CD4-positive, CD25-positive, alpha-beta regulatory T cell (primary cell): ENCODE data around the gene PPP2R5C. TPM values are rescaled to one million over a fixed set of nuclear protein-coding genes. Genes with fewer than 3 reads are reported as not detected.
A peak's percentile ranks its signal among the peaks of the same experiment; 100 is the strongest.

Source experiments
- ATAC-seq, 2 donors: fragments of 150-1000 bp; cut with Tn5 transposase; one replicate each; pipeline ENCODE4 v1.10.0; 2021; ENCODE audit warnings: low read depth in 2 of 2, moderate number of reproducible peaks in 2 of 2, moderate library complexity in 1 of 2
- DNase-seq, 3 donors: peaks; one replicate each; pipeline versions ENCODE4 v3.0.0 to v3.0.0-alpha.2; 2012 to 2022; ENCODE audit warnings: mixed read lengths in 1 of 3
- H3K27ac ChIP-seq: one replicate; pipeline ENCODE4 v1.7.0; 2013; ENCODE audit warnings: mild to moderate bottlenecking, low read length; ENCODE audit not compliant: insufficient read depth, poor library complexity, severe bottlenecking
- H3K27me3 ChIP-seq: one replicate; pipeline ENCODE4 v1.7.0; 2013; ENCODE audit warnings: low read length; ENCODE audit not compliant: control insufficient read depth, insufficient read depth
- H3K36me3 ChIP-seq: one replicate; pipeline ENCODE4 v1.7.0; 2013; ENCODE audit warnings: mild to moderate bottlenecking, low read length, moderate library complexity; ENCODE audit not compliant: control insufficient read depth, insufficient read depth
- H3K4me1 ChIP-seq: 2 replicates; pipeline ENCODE4 v1.7.0; 2013; ENCODE audit warnings: mild to moderate bottlenecking, low read length; ENCODE audit not compliant: insufficient read depth, control insufficient read depth, poor library complexity, severe bottlenecking
- H3K4me3 ChIP-seq: one replicate; pipeline ENCODE4 v1.7.0; 2013; ENCODE audit warnings: low read depth, mild to moderate bottlenecking, low read length, moderate library complexity
- H3K9me3 ChIP-seq, 2 experiments: 1 replicate in 1 of 2; 2 replicates in 1 of 2; pipeline ENCODE4 v1.7.0; 2013; ENCODE audit warnings: low read length in 2 of 2, mild to moderate bottlenecking in 1 of 2, moderate library complexity in 1 of 2; ENCODE audit not compliant: control insufficient read depth in 2 of 2
- H3K27ac Mint-ChIP-seq, 3 donors: one replicate each; pipeline ENCODE4 v1.8.0; 2020 to 2022; ENCODE audit warnings: mild to moderate bottlenecking in 3 of 3, mixed read lengths in 3 of 3, moderate library complexity in 2 of 3
- H3K27me3 Mint-ChIP-seq: one replicate; pipeline ENCODE4 v1.8.0; 2022; ENCODE audit warnings: mild to moderate bottlenecking, mixed read lengths
- H3K36me3 Mint-ChIP-seq: one replicate; pipeline ENCODE4 v1.8.0; 2020; ENCODE audit warnings: mixed read lengths
- H3K4me1 Mint-ChIP-seq, 4 donors: one replicate each; pipeline ENCODE4 v1.8.0; 2020 to 2022; ENCODE audit warnings: mixed read lengths in 4 of 4, mild to moderate bottlenecking in 1 of 4
- H3K4me3 Mint-ChIP-seq, 4 donors: one replicate each; pipeline ENCODE4 v1.8.0; 2020 to 2022; ENCODE audit warnings: mild to moderate bottlenecking in 4 of 4, mixed read lengths in 4 of 4, moderate library complexity in 3 of 4
- H3K9me3 Mint-ChIP-seq, 7 donors: one replicate each; pipeline ENCODE4 v1.8.0; 2020 to 2022; ENCODE audit warnings: mixed read lengths in 7 of 7, mild to moderate bottlenecking in 3 of 7, moderate library complexity in 2 of 7
- polyA plus RNA-seq, 4 donors: library from polyadenylated mRNA; unstranded; fragments of 300-500 nt; fragmentation: Illumina TruSeq; gene quantifications; one replicate each; pipeline ENCODE4 v1.2.3, GENCODE V29; 2021
- total RNA-seq: library from RNA; stranded (reverse); gene quantifications from one replicate; pipeline ENCODE4 v1.2.3, GENCODE V29; 2022

The PPP2R5C gene
- total and polyA plus RNA-seq, 5 donors from 2014 or later: 244 to 650 (median 282) TPM

DNA sequence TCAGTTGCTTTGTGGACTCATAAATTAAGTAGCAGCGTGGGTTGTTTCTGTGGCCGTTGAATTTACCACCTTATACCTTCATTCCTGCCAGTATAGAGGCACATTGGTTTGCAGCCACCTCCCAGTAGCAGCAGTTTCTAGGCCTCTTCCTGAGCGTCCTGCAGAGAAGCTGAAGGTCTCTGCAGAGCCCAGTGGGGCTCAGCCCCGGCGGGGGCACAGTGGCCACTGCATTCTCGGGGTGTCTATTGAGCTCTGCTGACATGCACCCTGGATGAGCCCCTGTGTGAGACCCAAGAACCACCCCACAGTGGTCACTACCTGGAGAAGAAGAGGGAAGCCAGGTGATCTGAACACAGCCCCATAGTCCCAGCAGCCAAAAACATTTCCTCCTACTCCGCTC is 145.1 kb downstream of the PPP2R5C start:
- ATAC-seq (no peak), DNase-seq (no peak)
- no peak overlapping the region for H3K4me3 ChIP-seq
- no peaks in the 10 kb centered on the region for H3K27me3 Mint-ChIP-seq
- no peaks in the 10 kb centered on the region for H3K27me3 ChIP-seq
- no peaks in the 10 kb centered on the region for H3K4me1 ChIP-seq
- peaks cover 45% of the 10 kb centered on the region for H3K36me3 Mint-ChIP-seq
- H3K36me3 ChIP-seq: peaks cover 94% of the 10 kb centered on the region
- H3K9me3 ChIP-seq: no peaks in the 10 kb centered on the region
- H3K9me3 Mint-ChIP-seq: no peaks in the 10 kb centered on the region
- H3K4me3 Mint-ChIP-seq: no peak overlapping the region
- H3K4me1 Mint-ChIP-seq: peaks cover 0 to 8% (median 2%) of the 10 kb centered on the region in 4 donors
- no peak overlapping the region for H3K27ac Mint-ChIP-seq
- no peak overlapping the region for H3K27ac ChIP-seq

GRCh38 chr14:101907619-101908018 is 146.1 kb downstream of the PPP2R5C start:
- H3K4me1 Mint-ChIP-seq: peaks cover 0 to 8% (median 2%) of the 10 kb centered on the region in 4 donors
- H3K27me3 Mint-ChIP-seq: no peaks in the 10 kb centered on the region
- Histone ChIP-seq H3K9me3 (no peaks in the 10 kb centered on the region), H3K4me1 (no peaks in the 10 kb centered on the region), H3K36me3 (peaks cover 94% of the 10 kb centered on the region), H3K27ac (no peak overlapping the region), H3K4me3 (no peak overlapping the region), H3K27me3 (no peaks in the 10 kb centered on the region)
- no peak overlapping the region for H3K27ac Mint-ChIP-seq
- H3K4me3 Mint-ChIP-seq: no peak overlapping the region
- no peaks in the 10 kb centered on the region for H3K9me3 Mint-ChIP-seq
- peaks cover 47% of the 10 kb centered on the region for H3K36me3 Mint-ChIP-seq
- ATAC-seq: no peak
- no peak for DNase-seq

DNA sequence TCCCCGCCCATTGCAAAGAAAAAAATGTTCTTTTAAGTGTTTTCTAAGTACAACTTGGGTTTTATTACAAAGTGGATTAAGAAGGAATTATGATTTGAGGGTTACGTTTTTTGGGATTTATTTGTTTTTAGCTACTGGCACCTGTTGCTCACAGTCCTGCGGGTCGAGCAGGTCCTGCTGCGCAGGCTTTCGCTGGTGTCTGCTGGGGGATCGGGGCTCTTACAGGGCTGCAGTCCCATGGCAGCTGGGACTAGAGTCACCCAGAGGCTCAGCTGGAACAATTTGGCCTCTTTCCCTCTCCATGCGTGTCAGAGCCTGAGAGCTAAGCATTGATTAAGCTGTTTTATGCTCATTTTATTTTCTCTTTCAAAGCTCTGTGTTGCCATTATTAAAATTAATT is 147.3 kb downstream of the PPP2R5C start:
- peak overlapping the region in 2 of 3 donors; percentile 22 to 26 for H3K27ac Mint-ChIP-seq
- Histone ChIP-seq H3K9me3 (no peaks in the 10 kb centered on the region), H3K4me3 (no peak overlapping the region), H3K27ac (no peak overlapping the region), H3K36me3 (peaks cover 95% of the 10 kb centered on the region), H3K27me3 (no peaks in the 10 kb centered on the region), H3K4me1 (no peaks in the 10 kb centered on the region)
- no peaks in the 10 kb centered on the region for H3K9me3 Mint-ChIP-seq
- peaks cover 52% of the 10 kb centered on the region for H3K36me3 Mint-ChIP-seq
- DNase-seq (no peak), ATAC-seq (no peak)
- peaks cover 0 to 8% (median 2%) of the 10 kb centered on the region in 4 donors for H3K4me1 Mint-ChIP-seq
- no peaks in the 10 kb centered on the region for H3K27me3 Mint-ChIP-seq
- no peak overlapping the region for H3K4me3 Mint-ChIP-seq

DNA sequence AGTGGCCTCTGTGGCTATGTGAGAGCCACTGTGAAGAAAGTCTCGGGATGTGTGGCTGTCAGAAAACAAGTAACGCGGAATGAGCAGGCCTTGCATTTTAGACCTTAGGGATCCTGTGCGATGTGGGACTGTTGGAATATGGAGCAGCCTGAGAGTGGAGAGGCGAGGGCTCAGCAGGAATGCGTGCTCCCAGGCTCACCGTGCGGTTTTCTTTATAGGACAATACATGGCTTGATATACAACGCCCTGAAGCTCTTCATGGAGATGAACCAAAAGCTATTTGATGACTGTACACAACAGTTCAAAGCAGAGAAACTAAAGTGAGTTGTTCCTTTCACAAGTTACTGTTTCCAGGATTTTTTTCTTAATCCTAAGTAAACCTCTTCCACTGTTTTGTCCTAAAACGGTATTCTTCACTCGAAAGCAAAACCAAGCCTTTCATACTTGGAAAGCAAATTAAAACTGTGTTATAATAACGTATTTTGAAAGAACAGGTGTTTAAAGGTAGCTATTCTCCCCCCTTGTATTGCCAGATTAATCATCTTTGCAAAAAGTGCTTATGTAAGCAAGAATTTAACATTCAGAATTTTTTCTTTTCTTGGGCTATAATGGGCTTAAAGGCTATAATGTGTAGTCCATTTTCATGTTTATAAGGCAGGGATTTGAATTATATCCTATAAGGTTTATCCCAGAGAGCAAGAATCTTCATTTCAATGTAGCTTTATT is 148.0 kb downstream of the PPP2R5C start:
- Histone ChIP-seq H3K4me1 (no peaks in the 10 kb centered on the region), H3K36me3 (peaks cover 96% of the 10 kb centered on the region), H3K4me3 (no peak overlapping the region), H3K27ac (no peak overlapping the region), H3K9me3 (no peaks in the 10 kb centered on the region), H3K27me3 (no peaks in the 10 kb centered on the region)
- Mint-ChIP-seq H3K9me3 (no peaks in the 10 kb centered on the region), H3K27me3 (no peaks in the 10 kb centered on the region), H3K36me3 (peaks cover 54% of the 10 kb centered on the region), H3K4me1 (peaks cover 0 to 9% (median 2%) of the 10 kb centered on the region in 4 donors), H3K27ac (peak overlapping the region; percentile 22 to 79 (median 48)), H3K4me3 (no peak overlapping the region)
- ATAC-seq (no peak), DNase-seq (no peak)

GRCh38 chr14:101912841-101913240 is 151.3 kb downstream of the PPP2R5C start:
- Histone ChIP-seq H3K4me1 (no peaks in the 10 kb centered on the region), H3K4me3 (no peak overlapping the region), H3K27ac (no peak overlapping the region), H3K27me3 (no peaks in the 10 kb centered on the region), H3K9me3 (no peaks in the 10 kb centered on the region), H3K36me3 (peaks cover 93% of the 10 kb centered on the region)
- H3K4me3 Mint-ChIP-seq: no peak overlapping the region
- no peak overlapping the region for H3K27ac Mint-ChIP-seq
- no peaks in the 10 kb centered on the region for H3K9me3 Mint-ChIP-seq
- H3K4me1 Mint-ChIP-seq: peaks cover 0 to 2% (median under 1%) of the 10 kb centered on the region in 4 donors
- no peaks in the 10 kb centered on the region for H3K27me3 Mint-ChIP-seq
- H3K36me3 Mint-ChIP-seq: peaks cover 53% of the 10 kb centered on the region
- no peak for DNase-seq
- ATAC-seq: no peak

GRCh38 chr14:101914083-101914482 is 152.6 kb downstream of the PPP2R5C start:
- ATAC-seq (no peak), DNase-seq (no peak)
- H3K36me3 Mint-ChIP-seq: peaks cover 47% of the 10 kb centered on the region
- Histone ChIP-seq H3K9me3 (no peaks in the 10 kb centered on the region), H3K4me3 (no peak overlapping the region), H3K27me3 (no peaks in the 10 kb centered on the region), H3K4me1 (no peaks in the 10 kb centered on the region), H3K27ac (no peak overlapping the region), H3K36me3 (peaks cover 86% of the 10 kb centered on the region)
- no peaks in the 10 kb centered on the region for H3K27me3 Mint-ChIP-seq
- no peaks in the 10 kb centered on the region for H3K9me3 Mint-ChIP-seq
- H3K4me1 Mint-ChIP-seq: peaks cover 0 to 2% (median under 1%) of the 10 kb centered on the region in 4 donors
- peak overlapping the region; percentile 20 to 79 (median 69) for H3K27ac Mint-ChIP-seq
- no peak overlapping the region for H3K4me3 Mint-ChIP-seq

GRCh38 chr14:101915871-101916815 is 154.6 kb downstream of the PPP2R5C start:
- Mint-ChIP-seq H3K36me3 (peaks cover 39% of the 10 kb centered on the region), H3K4me3 (no peak overlapping the region), H3K9me3 (no peaks in the 10 kb centered on the region), H3K4me1 (peaks cover 0 to 2% (median under 1%) of the 10 kb centered on the region in 4 donors), H3K27ac (peak overlapping the region in 2 of 3 donors; percentile 75 to 84), H3K27me3 (no peaks in the 10 kb centered on the region)
- Histone ChIP-seq H3K9me3 (no peaks in the 10 kb centered on the region), H3K4me3 (no peak overlapping the region), H3K27ac (peak overlapping the region; percentile 1), H3K27me3 (no peaks in the 10 kb centered on the region), H3K36me3 (peaks cover 86% of the 10 kb centered on the region), H3K4me1 (no peaks in the 10 kb centered on the region)
- ATAC-seq (no peak), DNase-seq (no peak)
